Neural cell (in vitro differentiated cells): ENCODE measurements around the gene AHNAK.

Experiments
- CTCF ChIP-seq: fragments of 450-650 bp; IDR thresholded peaks from 2 replicates; pipeline ENCODE4 v1.5.1; 2014; ENCODE audit warnings: antibody characterized with exemption, mild to moderate bottlenecking, moderate library complexity; ENCODE audit not compliant: poor library complexity, severe bottlenecking
- EZH2 ChIP-seq: fragments of 200-600, 300-800 bp; shearing (Covaris generic), sonication (generic); IDR thresholded peaks from 2 replicates; pipeline ENCODE4 v1.6.1; 2014; ENCODE audit warnings: antibody characterized with exemption, low read length, borderline replicate concordance, mild to moderate bottlenecking; ENCODE audit not compliant: insufficient read depth, poor library complexity, severe bottlenecking

DNA sequence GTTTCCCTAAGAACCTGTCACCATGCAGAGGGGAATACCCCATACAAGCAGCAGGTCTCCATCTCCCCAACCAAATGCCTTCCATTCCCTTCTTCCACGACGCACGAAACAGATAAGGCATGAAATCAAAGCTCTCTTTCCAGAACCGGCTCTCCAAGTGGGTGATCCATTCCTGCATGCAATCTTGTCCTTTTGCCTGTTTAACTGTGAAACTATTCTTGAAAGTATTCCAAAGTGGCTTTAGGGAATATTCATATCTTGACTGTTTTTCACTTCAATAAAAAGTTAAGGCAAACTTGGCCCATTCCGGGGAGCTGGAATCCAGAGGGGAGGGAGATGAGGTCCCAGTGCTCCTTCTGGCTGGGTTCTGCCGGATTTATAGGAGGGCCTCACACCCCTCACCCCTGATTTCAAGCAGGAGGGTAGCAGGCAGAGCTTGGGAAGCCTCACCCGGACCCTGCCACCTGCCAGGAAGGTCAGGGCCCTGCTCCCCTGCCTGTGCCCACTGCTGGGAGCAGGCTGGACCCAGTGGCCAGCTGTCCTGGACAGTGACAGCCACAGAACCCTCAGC lies 66.9 kb downstream of the AHNAK start:
- TF ChIP-seq EZH2, result no peak
- no peak for TF ChIP-seq CTCF
